WTC11 (cell line): ENCODE data around the gene VSX2. TPM values are rescaled to one million over a fixed set of nuclear protein-coding genes. Genes with fewer than 3 reads are reported as not detected.

Experiments used
- ATAC-seq: fragments of 200-7000 bp; cut with Tn5 transposase; 2 replicates; pipeline ENCODE4 v1.10.0; 2021; ENCODE audit warnings: mild to moderate bottlenecking, moderate library complexity
- CTCF ChIA-PET: fragments of 300-600 bp; sonication (Branson Sonifier 250); formaldehyde crosslinking; loops from one replicate; lab custom pipeline; 2021; ENCODE audit warnings: antibody characterized with exemption; lab: Charles Lee
- POLR2A ChIA-PET: fragments of 350-600 bp; sonication (Branson Sonifier 250); formaldehyde crosslinking; loops from one replicate; lab custom pipeline; 2021; ENCODE audit warnings: antibody characterized with exemption; lab: Charles Lee
- DNase-seq: peaks from one replicate; pipeline ENCODE4 v3.0.0; 2021; ENCODE audit warnings: low spot score
- H3K27ac Mint-ChIP-seq: 2 replicates; pipeline ENCODE4 v1.8.0; 2021; ENCODE audit warnings: mixed read lengths
- H3K27me3 Mint-ChIP-seq: 2 replicates; pipeline ENCODE4 v1.8.0; 2021; ENCODE audit warnings: low read depth, mild to moderate bottlenecking, moderate library complexity, mixed read lengths
- H3K36me3 Mint-ChIP-seq: 2 replicates; pipeline ENCODE4 v1.8.0; 2021; ENCODE audit warnings: mixed read lengths
- H3K4me1 Mint-ChIP-seq: 2 replicates; pipeline ENCODE4 v1.8.0; 2022; ENCODE audit warnings: mixed read lengths
- H3K4me3 Mint-ChIP-seq: 2 replicates; pipeline ENCODE4 v1.8.0; 2021; ENCODE audit warnings: mild to moderate bottlenecking, moderate library complexity, mixed read lengths
- H3K9me3 Mint-ChIP-seq: 2 replicates; pipeline ENCODE4 v1.8.0; 2021; ENCODE audit warnings: mixed read lengths
- CBFB ChIP-seq: sonication (generic); formaldehyde crosslinking; IDR thresholded peaks from 2 replicates; pipeline ENCODE4 v1.8.1; 2022; ENCODE audit warnings: mild to moderate bottlenecking, low read depth, missing genetic modification reagents
- ESRRA ChIP-seq: sonication (generic); formaldehyde crosslinking; IDR thresholded peaks from 2 replicates; pipeline ENCODE4 v1.8.1; 2022; ENCODE audit warnings: mild to moderate bottlenecking, missing genetic modification reagents, borderline replicate concordance
- MYBL2 ChIP-seq: sonication (generic); formaldehyde crosslinking; IDR thresholded peaks from 2 replicates; pipeline ENCODE4 v1.8.1; 2023; ENCODE audit warnings: mild to moderate bottlenecking, moderate library complexity, missing genetic modification reagents
- NR3C1 ChIP-seq: sonication (generic); formaldehyde crosslinking; conservative IDR thresholded peaks from 2 replicates; pipeline ENCODE4 v1.8.1; 2023; ENCODE audit warnings: low read depth, mild to moderate bottlenecking, missing genetic modification reagents
- PREB ChIP-seq: sonication (generic); formaldehyde crosslinking; IDR thresholded peaks from 2 replicates; pipeline ENCODE4 v1.8.1; 2022; ENCODE audit warnings: mild to moderate bottlenecking, missing genetic modification reagents, moderate library complexity, borderline replicate concordance
- RORB ChIP-seq: fragments of 250-450 bp; sonication (Bioruptor Pico); IDR thresholded peaks from 2 replicates; pipeline ENCODE4 v1.9.0; 2021; ENCODE audit warnings: mild to moderate bottlenecking
- SMAD4 ChIP-seq: sonication (generic); formaldehyde crosslinking; IDR thresholded peaks from 2 replicates; pipeline ENCODE4 v1.8.0; 2022; ENCODE audit warnings: mild to moderate bottlenecking, missing genetic modification reagents
- SOX15 ChIP-seq: fragments of 250-450 bp; sonication (Bioruptor Pico); IDR thresholded peaks from 2 replicates; pipeline ENCODE4 v1.9.0; 2021; ENCODE audit warnings: mild to moderate bottlenecking
- SP1 ChIP-seq: sonication (generic); formaldehyde crosslinking; conservative IDR thresholded peaks from 2 replicates; pipeline ENCODE4 v1.8.1; 2022; ENCODE audit warnings: missing genetic modification reagents
- ZBTB43 ChIP-seq: sonication (generic); formaldehyde crosslinking; IDR thresholded peaks from 2 replicates; pipeline ENCODE4 v1.8.1; 2023; ENCODE audit warnings: mild to moderate bottlenecking, missing genetic modification reagents
- ZMAT4 ChIP-seq: fragments of 250-450 bp; sonication (Bioruptor Pico); IDR thresholded peaks from 2 replicates; pipeline ENCODE4 v1.9.0; 2021; ENCODE audit warnings: mild to moderate bottlenecking
- ZNF232 ChIP-seq: sonication (generic); formaldehyde crosslinking; IDR thresholded peaks from 2 replicates; pipeline ENCODE4 v1.8.0; 2022; ENCODE audit warnings: mild to moderate bottlenecking, missing genetic modification reagents
- ZNF263 ChIP-seq: sonication (generic); formaldehyde crosslinking; IDR thresholded peaks from 2 replicates; pipeline ENCODE4 v1.8.1; 2022; ENCODE audit warnings: low read depth, mild to moderate bottlenecking, moderate library complexity, missing genetic modification reagents
- ZNF396 ChIP-seq: fragments of 250-450 bp; sonication (Bioruptor Pico); IDR thresholded peaks from 2 replicates; pipeline ENCODE4 v1.8.0; 2021; ENCODE audit warnings: mild to moderate bottlenecking, moderate library complexity, borderline replicate concordance
- total RNA-seq: library from RNA; stranded (reverse); gene quantifications from 3 replicates; pipeline ENCODE4 v1.2.3, GENCODE V29; 2021

The VSX2 gene
- total RNA-seq, 1 experiment from 2014 or later: not detected

- ChIA-PET CTCF (interaction anchor here (1.5 to 2.0 kb wide), 3 partner anchors 47 to 90 kb away, joined by 4 to 7 read pairs (median 6); no protein-coding TSS in a partner anchor), POLR2A (no interaction called here)
- DNase-seq (no peak), ATAC-seq (no peak)
- no peaks in the 10 kb centered on the region for H3K27me3 Mint-ChIP-seq
- H3K36me3 Mint-ChIP-seq: no peaks in the 10 kb centered on the region
- H3K9me3 Mint-ChIP-seq: no peaks in the 10 kb centered on the region
- no peak overlapping the region for H3K4me3 Mint-ChIP-seq
- H3K27ac Mint-ChIP-seq: peak overlapping the region; percentile 22; the same call in 1 of the 2 replicates
- TF ChIP-seq RORB (CRISPR knock-in tag) (no peak), ZNF232 (CRISPR knock-in tag) (no peak)
- H3K4me1 Mint-ChIP-seq: no peaks in the 10 kb centered on the region
These were observed 34.8 kb upstream of the VSX2 start for GRCh38 chr14:74204491-74204890.

GRCh38 chr14:74205882-74206281 lies 33.4 kb upstream of the VSX2 start:
- Mint-ChIP-seq H3K4me1 (no peaks in the 10 kb centered on the region), H3K9me3 (no peaks in the 10 kb centered on the region), H3K36me3 (no peaks in the 10 kb centered on the region), H3K27me3 (no peaks in the 10 kb centered on the region), H3K4me3 (no peak overlapping the region), H3K27ac (no peak overlapping the region)
- CTCF ChIA-PET: no interaction called here
- DNase-seq (no peak), ATAC-seq (no peak)
- POLR2A ChIA-PET: interaction anchor here (0.6 kb wide), 1 partner anchor 134 kb away, joined by 6 read pairs; no protein-coding TSS in a partner anchor
- TF ChIP-seq ZNF396 (CRISPR knock-in tag): no peak
- TF ChIP-seq PREB (CRISPR knock-in tag): no peak
- TF ChIP-seq ZBTB43 (CRISPR knock-in tag): no peak
- no peak for TF ChIP-seq SOX15 (CRISPR knock-in tag)
- no peak for TF ChIP-seq CBFB (CRISPR knock-in tag)
- TF ChIP-seq SMAD4 (CRISPR knock-in tag): no peak
- no peak for TF ChIP-seq MYBL2 (CRISPR knock-in tag)
- no peak for TF ChIP-seq ZMAT4 (CRISPR knock-in tag)
- no peak for TF ChIP-seq ESRRA
- TF ChIP-seq ZNF263 (CRISPR knock-in tag): no peak
- TF ChIP-seq, all 79 proteins: peak for 0

GRCh38 chr14:74207943-74208342 lies 31.3 kb upstream of the VSX2 start:
- TF ChIP-seq ZNF232 (CRISPR knock-in tag) (no peak), SP1 (CRISPR knock-in tag) (no peak), NR3C1 (CRISPR knock-in tag) (no peak)
- peak; percentile 78 for ATAC-seq
- no peaks in the 10 kb centered on the region for H3K9me3 Mint-ChIP-seq
- no peaks in the 10 kb centered on the region for H3K36me3 Mint-ChIP-seq
- ChIA-PET POLR2A (no interaction called here), CTCF (interaction anchor here (0.7 to 4.5 kb wide), 11 partner anchors 11 to 94 kb away, joined by 3 to 31 read pairs (median 4); no protein-coding TSS in a partner anchor)
- no peak overlapping the region for H3K4me3 Mint-ChIP-seq
- no peak overlapping the region for H3K27ac Mint-ChIP-seq
- DNase-seq: peak; percentile 54
- no peaks in the 10 kb centered on the region for H3K27me3 Mint-ChIP-seq
- no peaks in the 10 kb centered on the region for H3K4me1 Mint-ChIP-seq

- CTCF ChIA-PET: interaction anchor here (0.7 to 4.5 kb wide), 8 partner anchors 15 to 86 kb away, joined by 3 to 31 read pairs (median 4); no protein-coding TSS in a partner anchor
- H3K4me1 Mint-ChIP-seq: no peaks in the 10 kb centered on the region
- no peak overlapping the region for H3K4me3 Mint-ChIP-seq
- no peaks in the 10 kb centered on the region; the same call in 1 of the 2 replicates for H3K27me3 Mint-ChIP-seq
- no peak overlapping the region for H3K27ac Mint-ChIP-seq
- no peak for DNase-seq
- no peaks in the 10 kb centered on the region for H3K36me3 Mint-ChIP-seq
- H3K9me3 Mint-ChIP-seq: no peaks in the 10 kb centered on the region
- TF ChIP-seq SOX15 (CRISPR knock-in tag): no peak
- TF ChIP-seq, all 79 proteins: peak for 0
- POLR2A ChIA-PET: no interaction called here
- no peak for ATAC-seq
These were observed 30.6 kb upstream of the VSX2 start for GRCh38 chr14:74208642-74209041.
